Measurements from ENCODE around the gene DHTKD1.

DNA sequence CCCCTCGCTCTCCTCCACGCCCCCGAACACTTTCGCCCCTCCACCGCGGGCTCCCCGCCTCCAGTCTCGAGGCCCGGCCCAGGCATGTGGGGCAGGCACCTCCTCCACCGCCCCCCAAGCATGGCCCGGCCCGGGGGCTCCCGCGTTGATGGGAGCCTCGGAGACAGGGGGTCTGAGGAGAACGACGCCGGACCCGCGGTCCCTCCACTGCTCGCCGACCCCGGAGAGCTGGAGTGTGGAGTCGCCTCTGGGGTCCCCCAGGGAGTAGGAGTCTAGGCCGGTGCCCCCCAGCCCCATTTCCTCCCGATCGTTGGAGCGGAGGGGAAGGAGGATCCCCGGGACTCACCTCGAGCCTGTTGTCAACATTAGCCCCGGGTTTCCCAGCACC is 26.4 kb upstream of the DHTKD1 start:
- TF ChIP-seq, protein P1, sequence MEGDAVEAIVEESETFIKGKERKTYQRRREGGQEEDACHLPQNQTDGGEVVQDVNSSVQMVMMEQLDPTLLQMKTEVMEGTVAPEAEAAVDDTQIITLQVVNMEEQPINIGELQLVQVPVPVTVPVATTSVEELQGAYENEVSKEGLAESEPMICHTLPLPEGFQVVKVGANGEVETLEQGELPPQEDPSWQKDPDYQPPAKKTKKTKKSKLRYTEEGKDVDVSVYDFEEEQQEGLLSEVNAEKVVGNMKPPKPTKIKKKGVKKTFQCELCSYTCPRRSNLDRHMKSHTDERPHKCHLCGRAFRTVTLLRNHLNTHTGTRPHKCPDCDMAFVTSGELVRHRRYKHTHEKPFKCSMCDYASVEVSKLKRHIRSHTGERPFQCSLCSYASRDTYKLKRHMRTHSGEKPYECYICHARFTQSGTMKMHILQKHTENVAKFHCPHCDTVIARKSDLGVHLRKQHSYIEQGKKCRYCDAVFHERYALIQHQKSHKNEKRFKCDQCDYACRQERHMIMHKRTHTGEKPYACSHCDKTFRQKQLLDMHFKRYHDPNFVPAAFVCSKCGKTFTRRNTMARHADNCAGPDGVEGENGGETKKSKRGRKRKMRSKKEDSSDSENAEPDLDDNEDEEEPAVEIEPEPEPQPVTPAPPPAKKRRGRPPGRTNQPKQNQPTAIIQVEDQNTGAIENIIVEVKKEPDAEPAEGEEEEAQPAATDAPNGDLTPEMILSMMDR (IDR thresholded peaks at IDR 0.05; ENCODE audit: borderline replicate concordance, extremely low read depth, low read length, poor library complexity, severe bottlenecking): no peak
- no peak for TF ChIP-seq EZH2 (IDR thresholded peaks at IDR 0.05; ENCODE audit: borderline replicate concordance, low read depth, low read length, severe bottlenecking)

Measured in DND-41 (cell line).